Heart left ventricle (tissue), 13 donors: ENCODE data around the gene DOCK2.

Source experiments
- CTCF ChIP-seq, 12 donors: fragments of 200-600 bp; sonication (generic) in 4 of 12; IDR thresholded peaks; one replicate each; pipeline versions ENCODE4 v1.5.0 to v1.8.0; 2018 to 2022; ENCODE audit warnings: antibody characterized with exemption in 12 of 12, mild to moderate bottlenecking in 5 of 12
- POLR2A ChIP-seq, 2 donors: fragments of 450-650 bp; IDR thresholded peaks; one replicate each; pipeline ENCODE4 v1.6.1; 2017; ENCODE audit warnings: antibody characterized with exemption in 2 of 2, mild to moderate bottlenecking in 2 of 2, moderate library complexity in 2 of 2
- donor health status: ischemic (EF 13 %, LVEDD 7.1; RV severe dilation, severe dysfunction).
- donor health status: DM: no; HTN: yes; CAD: no.
- donor health status: DM: no; HTN: no; CAD: no.
- donor health status: ischemic (EF 25% LVEDD 6.9; RV normal size, moderate dysfunction).
- donor health status: ischemic (EF 25% LVEDD 5.7; RV mildly dilated, moderate dysfunction).
- donor health status: ischemic (EF 35%, LVEDD 5.7; RV mildly dilated, moderate dysfunction).
- donor health status: nonischemic (EF 11% LVEDD 7.7; RV severe dilation, severe dysfunction).
- donor health status: DM: yes; HTN: yes; CAD: no.
- donor health status: PGD.
- donor health status: ischemic (EF 29% LVEDD 5.4; RV normal size, mild dysfunction).
- donor health status: nonischemic (EF 23%, LVEDD 6.1; RV moderate dilation, normal function).

GRCh38 chr5:169641253-169641652 lies 4.2 kb downstream of the DOCK2 start:
- TF ChIP-seq CTCF (IDR thresholded peaks at IDR 0.05) (no peak), POLR2A (IDR thresholded peaks at IDR 0.05) (no peak)
